LNCAP (cell line): ENCODE data around the gene PPM1J.

Experiments
- TF ChIP-seq, protein P1 (sequence below): fragments of 450-650 bp; IDR thresholded peaks from 2 replicates; pipeline ENCODE4 v1.5.1; 2017; ENCODE audit warnings: mild to moderate bottlenecking

PPM1J gene

DNA sequence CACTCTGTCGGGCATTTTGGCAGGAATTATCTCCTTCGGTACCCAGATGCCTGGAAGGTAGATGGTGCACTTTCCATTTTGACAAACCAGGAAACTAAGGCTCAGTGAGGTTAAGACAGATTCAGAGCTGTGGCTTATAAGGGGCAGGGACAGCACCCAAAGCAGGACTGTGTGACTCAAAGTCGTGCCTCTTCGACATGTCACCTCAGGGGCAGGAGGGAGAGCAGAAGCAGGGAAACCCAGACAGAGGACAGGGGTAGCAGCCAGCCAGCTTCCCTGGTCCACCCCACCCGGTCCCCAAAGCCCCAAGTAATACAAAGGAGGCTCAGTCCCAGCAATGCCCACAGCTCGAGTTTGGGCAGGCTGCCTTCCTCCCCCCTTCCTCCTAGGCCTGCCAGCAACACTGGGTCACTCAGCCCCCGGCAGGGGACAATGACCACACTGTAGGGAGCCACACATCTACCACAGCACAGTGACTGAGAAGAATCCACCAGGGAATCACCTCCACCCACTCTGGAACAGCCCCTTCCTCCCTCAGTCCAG lies 10.7 kb downstream of the PPM1J start:
- TF ChIP-seq, protein P1, sequence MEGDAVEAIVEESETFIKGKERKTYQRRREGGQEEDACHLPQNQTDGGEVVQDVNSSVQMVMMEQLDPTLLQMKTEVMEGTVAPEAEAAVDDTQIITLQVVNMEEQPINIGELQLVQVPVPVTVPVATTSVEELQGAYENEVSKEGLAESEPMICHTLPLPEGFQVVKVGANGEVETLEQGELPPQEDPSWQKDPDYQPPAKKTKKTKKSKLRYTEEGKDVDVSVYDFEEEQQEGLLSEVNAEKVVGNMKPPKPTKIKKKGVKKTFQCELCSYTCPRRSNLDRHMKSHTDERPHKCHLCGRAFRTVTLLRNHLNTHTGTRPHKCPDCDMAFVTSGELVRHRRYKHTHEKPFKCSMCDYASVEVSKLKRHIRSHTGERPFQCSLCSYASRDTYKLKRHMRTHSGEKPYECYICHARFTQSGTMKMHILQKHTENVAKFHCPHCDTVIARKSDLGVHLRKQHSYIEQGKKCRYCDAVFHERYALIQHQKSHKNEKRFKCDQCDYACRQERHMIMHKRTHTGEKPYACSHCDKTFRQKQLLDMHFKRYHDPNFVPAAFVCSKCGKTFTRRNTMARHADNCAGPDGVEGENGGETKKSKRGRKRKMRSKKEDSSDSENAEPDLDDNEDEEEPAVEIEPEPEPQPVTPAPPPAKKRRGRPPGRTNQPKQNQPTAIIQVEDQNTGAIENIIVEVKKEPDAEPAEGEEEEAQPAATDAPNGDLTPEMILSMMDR = no peak

DNA sequence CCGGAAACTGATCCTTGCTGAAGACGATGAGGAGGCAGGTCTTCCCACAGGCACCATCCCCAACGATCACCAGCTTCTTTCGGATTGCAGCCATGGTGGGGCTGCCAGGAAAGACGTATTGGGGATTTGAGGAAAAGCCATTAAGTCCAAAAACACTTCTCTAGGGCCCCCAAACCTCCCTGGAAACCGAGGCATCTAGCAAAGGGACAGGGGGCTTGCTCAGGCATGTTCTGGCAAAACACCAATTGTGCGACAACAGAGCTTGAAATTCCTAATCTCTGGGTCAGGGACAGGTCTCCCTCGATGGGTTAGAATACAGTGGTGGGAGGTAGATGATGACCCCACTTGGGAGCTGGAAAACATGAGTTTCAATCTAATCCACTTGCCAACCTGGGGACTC lies 11.4 kb downstream of the PPM1J start:
- TF ChIP-seq, protein P1 = no peak

DNA sequence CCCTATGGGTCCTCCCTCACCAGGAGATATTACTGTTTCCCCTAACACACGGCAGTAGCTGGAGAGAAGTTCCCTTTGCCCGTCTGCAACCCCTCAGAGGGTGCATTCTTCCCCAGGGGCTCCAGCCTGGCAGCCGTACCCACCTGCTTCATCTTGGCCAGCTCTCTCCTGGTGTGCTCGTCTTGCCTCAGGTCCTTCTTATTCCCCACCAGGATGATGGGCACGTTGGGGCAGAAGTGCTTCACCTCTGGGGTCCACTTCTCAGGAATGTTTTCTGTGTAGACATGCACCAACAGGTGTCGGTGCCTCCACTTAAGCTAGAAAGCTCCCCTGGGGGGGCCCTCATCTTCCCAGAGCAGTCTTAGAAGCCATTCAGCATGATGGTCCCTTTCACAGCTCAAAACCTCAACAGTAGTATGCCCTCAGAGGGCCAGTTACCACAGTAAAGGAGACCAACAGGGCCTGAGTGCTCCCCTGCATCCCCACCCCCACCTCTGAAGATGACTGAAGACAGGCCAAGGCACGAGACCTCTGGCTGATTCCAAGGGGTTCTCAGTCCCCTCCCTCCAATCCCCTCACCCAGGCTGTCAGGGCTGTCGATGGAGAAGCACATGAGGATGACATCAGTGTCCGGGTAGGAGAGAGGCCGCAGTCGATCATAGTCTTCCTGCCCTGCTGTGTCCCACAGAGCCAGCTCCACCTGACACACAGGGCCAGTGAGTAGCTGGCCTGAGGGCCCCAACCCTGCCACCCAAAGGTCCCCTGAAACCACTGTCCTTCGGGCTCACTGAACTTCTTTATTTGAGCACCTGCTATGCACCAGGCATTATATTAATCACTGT lies 12.5 kb downstream of the PPM1J start:
- TF ChIP-seq, protein P1 = no peak

DNA sequence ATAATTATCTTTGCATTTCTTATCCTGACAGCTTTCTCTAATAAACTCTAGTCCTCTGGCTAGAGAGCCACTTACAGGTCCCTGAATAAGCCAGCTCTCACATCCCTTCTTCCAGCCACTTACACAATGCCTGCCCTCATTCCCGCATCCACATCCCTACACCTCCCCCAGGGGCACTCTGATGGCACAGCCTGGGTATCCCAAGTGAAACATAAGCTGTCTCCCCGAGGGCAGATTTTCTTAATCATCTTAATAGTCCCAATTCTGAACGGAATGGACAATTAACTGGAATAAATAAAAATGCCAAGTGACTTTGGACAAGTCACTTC lies 13.1 kb downstream of the PPM1J start:
- TF ChIP-seq, protein P1 = no peak

DNA sequence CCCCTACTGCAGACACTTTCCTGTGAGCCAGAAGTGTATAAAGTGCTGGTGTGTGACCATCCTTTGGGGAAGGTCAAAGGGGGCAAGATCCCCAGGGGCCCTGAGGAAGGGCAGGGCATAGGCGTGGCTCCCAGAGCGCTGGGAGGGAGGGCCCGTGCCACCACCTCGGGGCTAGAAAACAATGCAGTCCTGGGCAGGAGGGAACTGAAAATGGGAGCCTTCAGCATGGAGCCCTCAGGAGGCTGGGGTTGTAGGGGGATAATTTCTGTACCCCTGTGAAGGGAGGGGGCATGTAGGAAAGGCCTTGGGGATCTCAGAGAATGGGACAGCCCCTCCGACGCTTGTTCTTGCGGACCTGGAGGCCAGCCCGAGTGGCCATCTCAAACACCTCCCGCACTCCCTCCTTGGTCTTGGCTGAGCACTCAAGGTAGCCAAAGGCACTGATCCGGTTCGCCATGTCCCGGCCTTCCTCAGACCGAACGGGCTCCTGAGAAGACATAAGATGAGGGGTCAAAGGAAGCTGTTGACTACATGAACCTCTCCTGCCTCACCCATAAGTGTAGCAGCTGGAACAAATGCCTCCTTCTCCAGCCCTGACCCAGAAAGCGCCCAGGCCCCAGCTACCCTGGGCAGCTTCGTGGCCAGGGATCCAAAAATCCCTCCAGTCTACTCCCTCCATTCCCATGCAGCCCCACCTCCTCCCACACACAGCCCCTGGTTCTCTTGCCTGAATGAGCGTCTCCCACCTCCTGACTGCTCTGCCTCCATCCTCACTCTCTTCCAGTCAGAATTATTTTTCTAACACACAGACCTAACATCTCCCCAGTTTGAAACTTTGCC lies 13.7 kb downstream of the PPM1J start:
- TF ChIP-seq, protein P1 = no peak

DNA sequence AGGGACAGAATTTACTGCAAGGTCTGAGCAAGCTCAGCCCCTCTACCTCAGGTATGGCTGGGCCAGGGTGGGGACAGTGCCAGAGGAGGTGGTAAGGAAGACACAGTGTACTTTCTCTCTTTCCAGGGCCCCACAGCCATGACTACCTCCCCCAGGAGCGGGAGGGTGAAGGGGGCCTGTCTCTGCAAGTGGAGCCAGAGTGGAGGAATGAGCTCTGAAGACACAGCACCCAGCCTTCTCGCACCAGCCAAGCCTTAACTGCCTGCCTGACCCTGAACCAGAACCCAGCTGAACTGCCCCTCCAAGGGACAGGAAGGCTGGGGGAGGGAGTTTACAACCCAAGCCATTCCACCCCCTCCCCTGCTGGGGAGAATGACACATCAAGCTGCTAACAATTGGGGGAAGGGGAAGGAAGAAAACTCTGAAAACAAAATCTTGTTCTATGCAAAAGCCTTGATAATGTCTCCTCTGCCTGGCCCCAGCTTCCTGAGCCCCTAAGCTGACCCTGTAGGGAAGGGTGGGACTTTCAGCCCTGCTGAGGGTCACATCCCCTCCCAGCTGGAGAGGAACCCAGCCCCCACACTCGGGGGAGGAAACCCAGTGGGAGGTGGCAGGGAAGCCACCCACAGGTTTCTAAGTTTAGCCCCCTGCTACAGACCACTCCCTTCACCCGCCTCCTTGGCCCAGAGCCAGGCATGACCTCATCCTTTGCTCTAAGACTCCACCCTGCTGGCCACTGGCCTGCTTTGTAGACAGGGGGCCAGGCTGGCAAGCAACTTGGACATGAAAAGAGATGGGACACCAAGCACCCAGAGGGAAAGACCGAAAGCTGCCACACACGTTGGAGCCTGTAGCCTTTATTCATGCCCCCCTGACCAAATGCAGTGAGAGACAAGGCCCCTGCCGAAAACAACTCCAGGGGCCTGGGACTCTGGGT lies 14.6 kb downstream of the PPM1J start:
- TF ChIP-seq, protein P1 = no peak
